HepG2 (cell line): ENCODE data around the gene PTCRA. TPM values are rescaled to one million over a fixed set of nuclear protein-coding genes. Genes with fewer than 3 reads are reported as not detected.
A peak's percentile ranks its signal among the peaks of the same experiment; 100 is the strongest.

Experiments used
- ARHGAP35 ChIP-seq: sonication (generic); formaldehyde crosslinking; IDR thresholded peaks from 2 replicates; pipeline ENCODE4 v1.9.0; 2022; ENCODE audit warnings: mild to moderate bottlenecking, inconsistent platforms, moderate library complexity, missing genetic modification reagents, borderline replicate concordance
- FOXA3 ChIP-seq: IDR thresholded peaks from 2 replicates; pipeline ENCODE4 v1.6.1; 2016; ENCODE audit warnings: missing genetic modification reagents, missing compliant biosample characterization
- MTA3 ChIP-seq: sonication (generic); formaldehyde crosslinking; IDR thresholded peaks from 2 replicates; pipeline ENCODE4 v1.4.0; 2020; ENCODE audit warnings: missing genetic modification reagents
- NR2C2 ChIP-seq: sonication (generic); formaldehyde crosslinking; IDR thresholded peaks from 2 replicates; pipeline ENCODE4 v1.4.0; 2020; ENCODE audit warnings: missing genetic modification reagents, mild to moderate bottlenecking, moderate library complexity, borderline replicate concordance
- PCBP1 ChIP-seq: fragments of 200-400 bp; formaldehyde crosslinking; IDR thresholded peaks from 2 replicates; pipeline ENCODE4 v1.6.1; 2017; ENCODE audit warnings: mild to moderate bottlenecking, low read depth, low read length, borderline replicate concordance
- PHF8 ChIP-seq: sonication (generic); formaldehyde crosslinking; IDR thresholded peaks from 2 replicates; pipeline ENCODE4 v1.5.0; 2020; ENCODE audit warnings: missing genetic modification reagents
- RBM39 ChIP-seq: fragments of 200-400 bp; formaldehyde crosslinking; IDR thresholded peaks from one replicate; pipeline ENCODE4 v1.6.1; 2018; ENCODE audit warnings: antibody characterized with exemption, mild to moderate bottlenecking, low read depth, low read length; ENCODE audit not compliant: poor library complexity, severe bottlenecking
- RFX3 ChIP-seq: IDR thresholded peaks from 2 replicates; pipeline ENCODE4 v1.6.1; 2016; ENCODE audit warnings: missing biosample characterization, missing genetic modification reagents
- TEF ChIP-seq: sonication (generic); formaldehyde crosslinking; IDR thresholded peaks from 2 replicates; pipeline ENCODE4 v1.5.0; 2020; ENCODE audit warnings: missing genetic modification reagents
- ZNF232 ChIP-seq: sonication (generic); formaldehyde crosslinking; IDR thresholded peaks from 2 replicates; pipeline ENCODE4 v1.4.0; 2020; ENCODE audit warnings: missing genetic modification reagents, borderline replicate concordance
- ZNF256 ChIP-seq: sonication (generic); formaldehyde crosslinking; conservative IDR thresholded peaks from 2 replicates; pipeline ENCODE4 v1.4.0; 2020; ENCODE audit warnings: missing genetic modification reagents
- ZNF788 ChIP-seq: sonication (generic); formaldehyde crosslinking; IDR thresholded peaks from 2 replicates; pipeline ENCODE4 v1.5.0; 2020; ENCODE audit warnings: mild to moderate bottlenecking, missing genetic modification reagents, borderline replicate concordance
- polyA plus RNA-seq, 8 experiments: library from polyadenylated mRNA; depleted of rRNA in 3 of 8; stranded (reverse) in 7 of 8; unstranded in 1 of 8; fragments of >200 nt; fragmentation: Illumina TruSeq in 4 of 8; extraction: Trizol in 4 of 8; gene quantifications; 2 replicates each; pipeline versions ENCODE4 v1.2.1 to v1.2.3, GENCODE V29; 2011 to 2016; ENCODE audit warnings: low read depth in 4 of 8, missing spikeins in 1 of 8, mixed read lengths in 1 of 8; ENCODE audit not compliant: insufficient read depth in 1 of 8
- total RNA-seq, 5 experiments: library from RNA; depleted of rRNA; stranded (reverse); fragments of >200 nt; fragmentation: Illumina TruSeq; extraction: Trizol; gene quantifications; 2 replicates each; pipeline ENCODE4 v1.2.3, GENCODE V29; 2016; ENCODE audit warnings: low read depth in 1 of 5
- TF ChIP-seq, protein P1 (sequence below): sonication (generic); formaldehyde crosslinking; IDR thresholded peaks from 2 replicates; pipeline ENCODE4 v1.4.0; 2020; ENCODE audit warnings: low read depth, mild to moderate bottlenecking, missing genetic modification reagents
- TF ChIP-seq, protein P2 (sequence below): sonication (generic); formaldehyde crosslinking; IDR thresholded peaks from 2 replicates; pipeline ENCODE4 v1.4.0; 2020; ENCODE audit warnings: missing genetic modification reagents; ENCODE audit errors: not compliant biosample characterization
- TF ChIP-seq, protein P3 (sequence below): sonication (generic); formaldehyde crosslinking; IDR thresholded peaks from 2 replicates; pipeline ENCODE4 v1.4.0; 2020; ENCODE audit warnings: missing genetic modification reagents, borderline replicate concordance
- TF ChIP-seq, protein P4 (sequence below): IDR thresholded peaks from 2 replicates; pipeline ENCODE4 v1.6.1; 2016; ENCODE audit warnings: mild to moderate bottlenecking
- TF ChIP-seq, protein P5 (sequence below): IDR thresholded peaks from 2 replicates; pipeline ENCODE4 v1.6.1; 2016; ENCODE audit warnings: low read depth, control low read depth

Gene PTCRA
- total and polyA plus RNA-seq, 2 of the 13 experiments (the other 11 are each of a cell fraction or from before 2014, with no cell fraction given) = not detected

GRCh38 chr6:42890311-42891198, 25.3 kb upstream of the PTCRA start (continued):
- TF ChIP-seq, protein P1, sequence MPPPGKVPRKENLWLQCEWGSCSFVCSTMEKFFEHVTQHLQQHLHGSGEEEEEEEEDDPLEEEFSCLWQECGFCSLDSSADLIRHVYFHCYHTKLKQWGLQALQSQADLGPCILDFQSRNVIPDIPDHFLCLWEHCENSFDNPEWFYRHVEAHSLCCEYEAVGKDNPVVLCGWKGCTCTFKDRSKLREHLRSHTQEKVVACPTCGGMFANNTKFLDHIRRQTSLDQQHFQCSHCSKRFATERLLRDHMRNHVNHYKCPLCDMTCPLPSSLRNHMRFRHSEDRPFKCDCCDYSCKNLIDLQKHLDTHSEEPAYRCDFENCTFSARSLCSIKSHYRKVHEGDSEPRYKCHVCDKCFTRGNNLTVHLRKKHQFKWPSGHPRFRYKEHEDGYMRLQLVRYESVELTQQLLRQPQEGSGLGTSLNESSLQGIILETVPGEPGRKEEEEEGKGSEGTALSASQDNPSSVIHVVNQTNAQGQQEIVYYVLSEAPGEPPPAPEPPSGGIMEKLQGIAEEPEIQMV (CRISPR knock-in tag) = peak; percentile 90
- TF ChIP-seq, protein P2, sequence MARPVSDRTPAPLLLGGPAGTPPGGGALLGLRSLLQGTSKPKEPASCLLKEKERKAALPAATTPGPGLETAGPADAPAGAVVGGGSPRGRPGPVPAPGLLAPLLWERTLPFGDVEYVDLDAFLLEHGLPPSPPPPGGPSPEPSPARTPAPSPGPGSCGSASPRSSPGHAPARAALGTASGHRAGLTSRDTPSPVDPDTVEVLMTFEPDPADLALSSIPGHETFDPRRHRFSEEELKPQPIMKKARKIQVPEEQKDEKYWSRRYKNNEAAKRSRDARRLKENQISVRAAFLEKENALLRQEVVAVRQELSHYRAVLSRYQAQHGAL = peak; percentile 47
- TF ChIP-seq ARHGAP35 (CRISPR knock-in tag) (peak; percentile 93), MTA3 (CRISPR knock-in tag) (no peak; the same call in 1 of the 2 replicates), RBM39 (peak; percentile 96), FOXA3 (CRISPR knock-in tag) (peak; percentile 30), ZNF232 (CRISPR knock-in tag) (peak; percentile 72), PCBP1 (peak; percentile 99), TEF (CRISPR knock-in tag) (peak; percentile 22; the same call in 1 of the 2 replicates), RFX3 (CRISPR knock-in tag) (no peak), ZNF788 (CRISPR knock-in tag) (peak; percentile 96), ZNF256 (CRISPR knock-in tag) (peak; percentile 35; the same call in 1 of the 2 replicates), PHF8 (CRISPR knock-in tag) (peak; percentile 100), NR2C2 (CRISPR knock-in tag) (peak; percentile 98)
- TF ChIP-seq, protein P3, sequence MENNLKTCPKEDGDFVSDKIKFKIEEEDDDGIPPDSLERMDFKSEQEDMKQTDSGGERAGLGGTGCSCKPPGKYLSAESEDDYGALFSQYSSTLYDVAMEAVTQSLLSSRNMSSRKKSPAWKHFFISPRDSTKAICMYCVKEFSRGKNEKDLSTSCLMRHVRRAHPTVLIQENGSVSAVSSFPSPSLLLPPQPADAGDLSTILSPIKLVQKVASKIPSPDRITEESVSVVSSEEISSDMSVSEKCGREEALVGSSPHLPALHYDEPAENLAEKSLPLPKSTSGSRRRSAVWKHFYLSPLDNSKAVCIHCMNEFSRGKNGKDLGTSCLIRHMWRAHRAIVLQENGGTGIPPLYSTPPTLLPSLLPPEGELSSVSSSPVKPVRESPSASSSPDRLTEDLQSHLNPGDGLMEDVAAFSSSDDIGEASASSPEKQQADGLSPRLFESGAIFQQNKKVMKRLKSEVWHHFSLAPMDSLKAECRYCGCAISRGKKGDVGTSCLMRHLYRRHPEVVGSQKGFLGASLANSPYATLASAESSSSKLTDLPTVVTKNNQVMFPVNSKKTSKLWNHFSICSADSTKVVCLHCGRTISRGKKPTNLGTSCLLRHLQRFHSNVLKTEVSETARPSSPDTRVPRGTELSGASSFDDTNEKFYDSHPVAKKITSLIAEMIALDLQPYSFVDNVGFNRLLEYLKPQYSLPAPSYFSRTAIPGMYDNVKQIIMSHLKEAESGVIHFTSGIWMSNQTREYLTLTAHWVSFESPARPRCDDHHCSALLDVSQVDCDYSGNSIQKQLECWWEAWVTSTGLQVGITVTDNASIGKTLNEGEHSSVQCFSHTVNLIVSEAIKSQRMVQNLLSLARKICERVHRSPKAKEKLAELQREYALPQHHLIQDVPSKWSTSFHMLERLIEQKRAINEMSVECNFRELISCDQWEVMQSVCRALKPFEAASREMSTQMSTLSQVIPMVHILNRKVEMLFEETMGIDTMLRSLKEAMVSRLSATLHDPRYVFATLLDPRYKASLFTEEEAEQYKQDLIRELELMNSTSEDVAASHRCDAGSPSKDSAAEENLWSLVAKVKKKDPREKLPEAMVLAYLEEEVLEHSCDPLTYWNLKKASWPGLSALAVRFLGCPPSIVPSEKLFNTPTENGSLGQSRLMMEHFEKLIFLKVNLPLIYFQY (CRISPR knock-in tag) = 0 out of 2 replicates have a peak, but pooled peaks have one; percentile 72
- TF ChIP-seq, protein P4, sequence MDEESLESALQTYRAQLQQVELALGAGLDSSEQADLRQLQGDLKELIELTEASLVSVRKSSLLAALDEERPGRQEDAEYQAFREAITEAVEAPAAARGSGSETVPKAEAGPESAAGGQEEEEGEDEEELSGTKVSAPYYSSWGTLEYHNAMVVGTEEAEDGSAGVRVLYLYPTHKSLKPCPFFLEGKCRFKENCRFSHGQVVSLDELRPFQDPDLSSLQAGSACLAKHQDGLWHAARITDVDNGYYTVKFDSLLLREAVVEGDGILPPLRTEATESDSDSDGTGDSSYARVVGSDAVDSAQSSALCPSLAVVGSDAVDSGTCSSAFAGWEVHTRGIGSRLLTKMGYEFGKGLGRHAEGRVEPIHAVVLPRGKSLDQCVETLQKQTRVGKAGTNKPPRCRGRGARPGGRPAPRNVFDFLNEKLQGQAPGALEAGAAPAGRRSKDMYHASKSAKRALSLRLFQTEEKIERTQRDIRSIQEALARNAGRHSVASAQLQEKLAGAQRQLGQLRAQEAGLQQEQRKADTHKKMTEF = peak; percentile 99
- TF ChIP-seq, protein P5, sequence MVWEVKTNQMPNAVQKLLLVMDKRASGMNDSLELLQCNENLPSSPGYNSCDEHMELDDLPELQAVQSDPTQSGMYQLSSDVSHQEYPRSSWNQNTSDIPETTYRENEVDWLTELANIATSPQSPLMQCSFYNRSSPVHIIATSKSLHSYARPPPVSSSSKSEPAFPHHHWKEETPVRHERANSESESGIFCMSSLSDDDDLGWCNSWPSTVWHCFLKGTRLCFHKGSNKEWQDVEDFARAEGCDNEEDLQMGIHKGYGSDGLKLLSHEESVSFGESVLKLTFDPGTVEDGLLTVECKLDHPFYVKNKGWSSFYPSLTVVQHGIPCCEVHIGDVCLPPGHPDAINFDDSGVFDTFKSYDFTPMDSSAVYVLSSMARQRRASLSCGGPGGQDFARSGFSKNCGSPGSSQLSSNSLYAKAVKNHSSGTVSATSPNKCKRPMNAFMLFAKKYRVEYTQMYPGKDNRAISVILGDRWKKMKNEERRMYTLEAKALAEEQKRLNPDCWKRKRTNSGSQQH (CRISPR knock-in tag) = peak; percentile 54; the same call in 1 of the 2 replicates
